ENCODE data around the gene CES4A. TPM values are rescaled to one million over a fixed set of nuclear protein-coding genes. Genes with fewer than 3 reads are reported as not detected.

The CES4A gene
- total RNA-seq, 1 donor from 2014 or later: 30.1 TPM

GRCh38 chr16:67006930-67007658 is 18.7 kb downstream of the CES4A start:
- Mint-ChIP-seq H3K4me3 (ENCODE audit: low read depth) (no peak overlapping the region), H3K27me3 (ENCODE audit: low read depth) (no peaks in the 10 kb centered on the region), H3K36me3 (ENCODE audit: low read depth) (peaks cover 30% of the 10 kb centered on the region), H3K9me3 (no peaks in the 10 kb centered on the region), H3K4me1 (ENCODE audit: low read depth) (peaks cover 34% of the 10 kb centered on the region), H3K27ac (no peak overlapping the region)
- intact Hi-C loops (cut with micrococcal nuclease): no loop called here
- DNase-seq (ENCODE audit: low spot score): no peak

- DNase-seq (ENCODE audit: low spot score): no peak
- Mint-ChIP-seq H3K27me3 (ENCODE audit: low read depth) (no peaks in the 10 kb centered on the region), H3K27ac (no peak overlapping the region), H3K4me1 (ENCODE audit: low read depth) (peaks cover 33% of the 10 kb centered on the region), H3K9me3 (no peaks in the 10 kb centered on the region), H3K36me3 (ENCODE audit: low read depth) (peaks cover 18% of the 10 kb centered on the region), H3K4me3 (ENCODE audit: low read depth) (no peak overlapping the region)
- intact Hi-C loops (cut with micrococcal nuclease): no loop called here
Observed at GRCh38 chr16:67009158-67009557, 20.8 kb downstream of the CES4A start.

- no peak for DNase-seq (ENCODE audit: low spot score)
- H3K4me3 Mint-ChIP-seq (ENCODE audit: low read depth): peak overlapping the region; percentile 21
- H3K27me3 Mint-ChIP-seq (ENCODE audit: low read depth): no peaks in the 10 kb centered on the region
- H3K4me1 Mint-ChIP-seq (ENCODE audit: low read depth): peaks cover 45% of the 10 kb centered on the region
- H3K9me3 Mint-ChIP-seq: no peaks in the 10 kb centered on the region
- peaks cover 13% of the 10 kb centered on the region for H3K36me3 Mint-ChIP-seq (ENCODE audit: low read depth)
- peak overlapping the region; percentile 6 for H3K27ac Mint-ChIP-seq
- intact Hi-C loops (cut with micrococcal nuclease): loop anchor here (10.0 kb wide), 1 partner anchor 174 kb away; the partner anchor contains the start of gene MATCAP1
Observed at GRCh38 chr16:67011274-67011673, 22.9 kb downstream of the CES4A start.

GRCh38 chr16:67013233-67013822 is 24.9 kb downstream of the CES4A start:
- Mint-ChIP-seq H3K27ac (peak overlapping the region; percentile 77), H3K4me1 (ENCODE audit: low read depth) (peaks cover 48% of the 10 kb centered on the region), H3K4me3 (ENCODE audit: low read depth) (peak overlapping the region; percentile 83), H3K9me3 (no peaks in the 10 kb centered on the region), H3K27me3 (ENCODE audit: low read depth) (no peaks in the 10 kb centered on the region), H3K36me3 (ENCODE audit: low read depth) (peaks cover 13% of the 10 kb centered on the region)
- intact Hi-C loops (cut with micrococcal nuclease): loop anchor here (2.0 to 10.0 kb wide), 2 partner anchors 29 to 171 kb away; partner anchors contain the start of gene MATCAP1
- DNase-seq (ENCODE audit: low spot score): no peak

- H3K4me1 Mint-ChIP-seq (ENCODE audit: low read depth): peaks cover 48% of the 10 kb centered on the region
- peak overlapping the region; percentile 90 for H3K4me3 Mint-ChIP-seq (ENCODE audit: low read depth)
Observed at GRCh38 chr16:67013823-67014633, 25.6 kb downstream of the CES4A start.

GRCh38 chr16:67014634-67015312 is 26.4 kb downstream of the CES4A start:
- Mint-ChIP-seq H3K9me3 (no peaks in the 10 kb centered on the region), H3K4me1 (ENCODE audit: low read depth) (peaks cover 42% of the 10 kb centered on the region), H3K36me3 (ENCODE audit: low read depth) (peaks cover 6% of the 10 kb centered on the region), H3K27ac (peak overlapping the region; percentile 95), H3K27me3 (ENCODE audit: low read depth) (no peaks in the 10 kb centered on the region), H3K4me3 (ENCODE audit: low read depth) (peak overlapping the region; percentile 90)
- intact Hi-C loops (cut with micrococcal nuclease): loop anchor here (1.0 to 10.0 kb wide), 3 partner anchors 37 to 170 kb away; partner anchors contain the start of gene MATCAP1
- DNase-seq (ENCODE audit: low spot score): no peak

More at GRCh38 chr16:67013823-67014633, 25.6 kb downstream of the CES4A start:
- no peaks in the 10 kb centered on the region for H3K9me3 Mint-ChIP-seq
- intact Hi-C loops (cut with micrococcal nuclease): loop anchor here (2.0 to 10.0 kb wide), 3 partner anchors 29 to 171 kb away; partner anchors contain the start of gene MATCAP1
- DNase-seq (ENCODE audit: low spot score): peak; percentile 79
- H3K36me3 Mint-ChIP-seq (ENCODE audit: low read depth): peaks cover 13% of the 10 kb centered on the region
- H3K27me3 Mint-ChIP-seq (ENCODE audit: low read depth): no peaks in the 10 kb centered on the region
- peak overlapping the region; percentile 95 for H3K27ac Mint-ChIP-seq

- H3K4me1 Mint-ChIP-seq (ENCODE audit: low read depth): peaks cover 40% of the 10 kb centered on the region
- no peak for DNase-seq (ENCODE audit: low spot score)
- H3K4me3 Mint-ChIP-seq (ENCODE audit: low read depth): peak overlapping the region; percentile 90
- peaks cover 6% of the 10 kb centered on the region for H3K36me3 Mint-ChIP-seq (ENCODE audit: low read depth)
- intact Hi-C loops (cut with micrococcal nuclease): loop anchor here (1.0 to 10.0 kb wide), 3 partner anchors 38 to 169 kb away; partner anchors contain the start of gene MATCAP1
- H3K9me3 Mint-ChIP-seq: no peaks in the 10 kb centered on the region
- peak overlapping the region; percentile 95 for H3K27ac Mint-ChIP-seq
- H3K27me3 Mint-ChIP-seq (ENCODE audit: low read depth): no peaks in the 10 kb centered on the region
Observed at GRCh38 chr16:67015313-67015731, 26.9 kb downstream of the CES4A start.

- intact Hi-C loops (cut with micrococcal nuclease): loop anchor here (10.0 kb wide), 1 partner anchor 169 kb away; the partner anchor contains the start of gene MATCAP1
- DNase-seq (ENCODE audit: low spot score): no peak
- Mint-ChIP-seq H3K4me1 (ENCODE audit: low read depth) (peaks cover 38% of the 10 kb centered on the region), H3K9me3 (no peaks in the 10 kb centered on the region), H3K27ac (peak overlapping the region; percentile 6), H3K36me3 (ENCODE audit: low read depth) (no peaks in the 10 kb centered on the region), H3K27me3 (ENCODE audit: low read depth) (no peaks in the 10 kb centered on the region), H3K4me3 (ENCODE audit: low read depth) (no peak overlapping the region)
Observed at GRCh38 chr16:67016143-67016542, 27.8 kb downstream of the CES4A start.

GRCh38 chr16:67016681-67017420 is 28.5 kb downstream of the CES4A start:
- no peak overlapping the region for H3K4me3 Mint-ChIP-seq (ENCODE audit: low read depth)
- no peaks in the 10 kb centered on the region for H3K9me3 Mint-ChIP-seq
- no peaks in the 10 kb centered on the region for H3K27me3 Mint-ChIP-seq (ENCODE audit: low read depth)
- intact Hi-C loops (cut with micrococcal nuclease): loop anchor here (10.0 kb wide), 1 partner anchor 168 kb away; the partner anchor contains the start of gene MATCAP1
- H3K4me1 Mint-ChIP-seq (ENCODE audit: low read depth): peaks cover 32% of the 10 kb centered on the region
- H3K27ac Mint-ChIP-seq: no peak overlapping the region
- no peak for DNase-seq (ENCODE audit: low spot score)
- H3K36me3 Mint-ChIP-seq (ENCODE audit: low read depth): no peaks in the 10 kb centered on the region

- no peaks in the 10 kb centered on the region for H3K36me3 Mint-ChIP-seq (ENCODE audit: low read depth)
Observed at GRCh38 chr16:67017421-67017750, 29.0 kb downstream of the CES4A start.

GRCh38 chr16:67017810-67018488 is 29.6 kb downstream of the CES4A start:
- DNase-seq (ENCODE audit: low spot score): peak; percentile 86
- no peaks in the 10 kb centered on the region for H3K9me3 Mint-ChIP-seq
- no peaks in the 10 kb centered on the region for H3K36me3 Mint-ChIP-seq (ENCODE audit: low read depth)
- no peaks in the 10 kb centered on the region for H3K27me3 Mint-ChIP-seq (ENCODE audit: low read depth)
- H3K4me1 Mint-ChIP-seq (ENCODE audit: low read depth): peaks cover 35% of the 10 kb centered on the region
- intact Hi-C loops (cut with micrococcal nuclease): loop anchor here (1.0 to 10.0 kb wide), 3 partner anchors 83 to 167 kb away; partner anchors contain the start of gene MATCAP1
- no peak overlapping the region for H3K4me3 Mint-ChIP-seq (ENCODE audit: low read depth)
- peak overlapping the region; percentile 38 for H3K27ac Mint-ChIP-seq

More at GRCh38 chr16:67017421-67017750, 29.0 kb downstream of the CES4A start:
- DNase-seq (ENCODE audit: low spot score): no peak
- intact Hi-C loops (cut with micrococcal nuclease): loop anchor here (10.0 kb wide), 1 partner anchor 167 kb away; the partner anchor contains the start of gene MATCAP1
- no peaks in the 10 kb centered on the region for H3K9me3 Mint-ChIP-seq
- H3K27me3 Mint-ChIP-seq (ENCODE audit: low read depth): no peaks in the 10 kb centered on the region
- peaks cover 30% of the 10 kb centered on the region for H3K4me1 Mint-ChIP-seq (ENCODE audit: low read depth)
- no peak overlapping the region for H3K4me3 Mint-ChIP-seq (ENCODE audit: low read depth)
- peak overlapping the region; percentile 38 for H3K27ac Mint-ChIP-seq

Data from activated T-helper 2 cell treated with anti-CD3 and anti-CD28 coated beads, Interferon-gamma antibody, Interleukin-2, Interleukin-4, amounts not matched to agents 10 μg/mL and 5 μg/mL and 100 μg/mL, durations not matched to agents 14 hours and 24 hours and 36 hours (primary cell).